NCI-H69 (cell line): ENCODE data around the gene LDLRAD3.

ENCODE experiments used
- DNase-seq: peaks from one replicate; lab custom pipeline; 2025; lab: John Stamatoyannopoulos, UW

Gene LDLRAD3

GRCh38 chr11:36240173-36240572 lies 296.3 kb downstream of the LDLRAD3 start:
- no peak for DNase-seq

DNA sequence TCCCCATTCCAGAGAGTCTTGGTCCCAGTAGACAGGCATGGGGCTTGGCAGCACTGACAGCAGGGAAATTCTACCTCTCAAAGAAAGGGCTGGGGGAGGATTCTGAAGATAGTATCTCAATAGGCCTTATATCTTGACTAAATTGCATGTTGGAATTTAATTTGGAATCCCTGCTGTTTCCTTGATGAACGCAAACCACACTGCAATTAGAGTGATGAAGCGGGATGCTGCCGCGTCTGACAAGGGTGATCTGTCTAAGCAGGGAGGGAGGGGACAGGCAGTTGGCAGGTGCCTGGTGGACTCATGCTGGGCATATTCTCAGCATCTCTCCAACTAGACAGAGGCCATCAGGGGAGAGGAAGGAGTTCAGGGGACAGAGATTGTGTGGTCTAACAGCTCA lies 296.9 kb downstream of the LDLRAD3 start:
- DNase-seq: peak; percentile 83

GRCh38 chr11:36241497-36241896 lies 297.6 kb downstream of the LDLRAD3 start:
- no peak for DNase-seq

GRCh38 chr11:36243641-36244040 lies 299.8 kb downstream of the LDLRAD3 start:
- DNase-seq: no peak

DNA sequence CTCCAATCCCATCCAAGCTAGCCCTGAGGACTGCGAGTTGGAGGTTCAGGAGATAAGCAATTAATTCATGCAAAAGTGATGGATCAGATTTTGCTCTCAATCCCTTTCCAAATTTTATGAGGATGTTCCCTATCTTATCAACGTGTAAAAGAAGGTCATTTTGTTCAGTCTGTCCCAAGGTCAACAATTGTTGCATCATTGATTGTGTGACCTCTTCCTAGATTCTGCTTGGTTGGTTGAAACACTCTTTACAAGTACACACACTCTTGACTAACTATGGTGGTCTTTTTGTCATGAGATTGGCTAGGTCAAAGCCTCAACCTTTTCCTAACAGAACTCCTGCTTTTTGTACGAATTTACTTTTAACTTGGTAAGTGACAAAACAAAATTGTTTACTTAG lies 303.6 kb downstream of the LDLRAD3 start:
- DNase-seq: no peak

DNA sequence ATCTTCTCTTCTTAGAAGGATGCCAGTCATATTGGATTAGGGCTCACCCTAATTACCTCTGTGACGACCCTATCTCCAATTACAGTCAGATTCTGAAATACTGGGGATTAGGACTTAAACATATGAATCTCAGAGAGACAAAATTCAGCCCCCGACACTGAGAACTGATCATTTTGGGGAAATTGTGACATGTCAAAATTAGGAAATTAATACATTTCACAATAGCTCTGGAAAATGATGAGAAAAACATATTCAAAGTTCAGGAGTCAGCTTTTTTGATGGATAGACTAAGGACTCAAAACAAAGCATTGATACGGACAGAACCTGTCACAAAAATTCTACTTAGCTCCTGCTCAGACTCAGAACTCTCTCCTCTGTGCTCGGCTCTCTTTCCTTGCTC lies 304.6 kb downstream of the LDLRAD3 start:
- no peak for DNase-seq

GRCh38 chr11:36249246-36249645 lies 305.4 kb downstream of the LDLRAD3 start:
- DNase-seq: no peak

DNA sequence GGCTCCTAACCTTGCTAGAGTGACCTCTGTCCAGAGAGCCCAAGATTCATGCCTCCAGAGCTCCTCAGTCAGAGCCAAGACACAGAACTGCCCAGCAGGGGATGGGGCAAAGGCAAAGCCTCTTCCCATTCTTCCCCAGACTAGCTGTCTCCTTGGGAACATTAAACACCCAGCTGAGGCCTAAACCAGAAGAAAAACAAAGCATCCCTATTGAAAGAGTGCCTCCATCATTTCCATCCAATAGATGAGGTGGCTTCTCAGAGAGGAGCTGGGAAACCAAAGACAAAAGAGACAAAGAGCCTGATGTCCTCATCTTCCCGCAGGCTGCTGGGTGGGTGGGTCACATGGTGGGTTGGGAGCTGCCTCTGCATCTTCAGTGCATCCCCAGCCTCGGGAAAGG lies 308.0 kb downstream of the LDLRAD3 start:
- no peak for DNase-seq

GRCh38 chr11:36253238-36253637 lies 309.4 kb downstream of the LDLRAD3 start:
- DNase-seq: peak; percentile 94

GRCh38 chr11:36254713-36255112 lies 310.9 kb downstream of the LDLRAD3 start:
- DNase-seq: no peak

- no peak for DNase-seq
These were observed 313.5 kb downstream of the LDLRAD3 start for GRCh38 chr11:36257351-36257750.

- peak; percentile 84 for DNase-seq
These were observed 315.0 kb downstream of the LDLRAD3 start for GRCh38 chr11:36258730-36259360.

GRCh38 chr11:36261094-36261493 lies 317.2 kb downstream of the LDLRAD3 start:
- peak; percentile 31 for DNase-seq

GRCh38 chr11:36264011-36264972 lies 320.4 kb downstream of the LDLRAD3 start:
- DNase-seq: peak; percentile 65

DNA sequence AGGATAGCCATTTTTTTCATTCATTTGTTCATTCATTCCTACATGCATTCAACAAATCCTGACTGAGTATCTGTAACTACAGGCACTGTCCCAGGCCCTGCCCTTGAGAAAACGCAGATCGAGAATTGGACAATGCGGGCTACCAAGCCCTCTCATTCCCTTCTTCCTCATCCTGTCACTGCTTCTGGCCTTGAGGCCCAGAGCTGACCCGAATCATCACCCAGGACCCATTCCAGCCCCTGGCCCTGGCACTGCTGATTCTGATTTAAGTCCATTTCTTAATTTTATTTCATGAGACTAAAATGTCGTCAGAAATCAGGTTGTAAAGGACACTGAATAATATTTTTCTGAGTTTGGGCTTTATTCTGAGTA lies 321.1 kb downstream of the LDLRAD3 start:
- DNase-seq: no peak

DNA sequence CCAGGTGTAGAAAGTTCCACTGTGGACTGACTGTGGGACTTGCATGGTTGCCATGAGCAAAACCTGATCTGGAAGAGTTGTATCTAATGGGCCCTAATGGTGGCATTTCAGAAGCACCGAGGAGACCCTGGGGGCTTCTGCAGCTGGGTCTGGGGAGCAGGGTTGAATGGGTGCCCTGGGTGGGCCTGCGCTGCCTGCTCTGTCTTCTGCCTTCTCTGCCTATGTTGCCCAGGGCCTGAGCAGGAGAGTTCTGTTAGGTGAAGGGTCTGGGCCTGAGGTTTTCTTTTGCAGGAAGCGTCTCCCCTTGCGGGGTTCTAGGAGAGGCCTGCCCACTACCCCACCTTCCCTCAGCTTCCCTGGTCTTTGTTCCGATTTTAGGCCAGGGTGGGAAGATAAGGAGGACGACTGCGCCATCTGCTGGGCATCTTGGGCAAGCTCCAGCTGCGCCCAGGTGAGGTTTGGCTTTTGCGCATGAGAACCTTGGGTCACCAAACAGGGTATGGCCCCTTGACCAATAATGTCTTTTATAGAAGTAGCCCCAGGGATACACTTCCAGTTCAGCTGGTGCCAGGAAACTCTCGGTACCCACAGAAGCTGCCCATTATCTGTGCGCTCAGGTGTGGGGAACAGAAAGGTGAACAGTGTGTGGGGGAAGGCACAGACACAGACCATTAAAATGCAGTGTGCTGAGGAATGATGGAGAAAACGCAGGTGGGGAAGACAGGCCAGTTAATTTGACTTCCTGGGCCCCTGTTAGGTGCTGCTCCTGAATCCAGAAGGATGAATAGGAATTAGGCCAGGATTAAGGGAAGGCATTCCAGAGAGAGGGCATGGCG lies 322.1 kb downstream of the LDLRAD3 start:
- peak; percentile 85 for DNase-seq

DNA sequence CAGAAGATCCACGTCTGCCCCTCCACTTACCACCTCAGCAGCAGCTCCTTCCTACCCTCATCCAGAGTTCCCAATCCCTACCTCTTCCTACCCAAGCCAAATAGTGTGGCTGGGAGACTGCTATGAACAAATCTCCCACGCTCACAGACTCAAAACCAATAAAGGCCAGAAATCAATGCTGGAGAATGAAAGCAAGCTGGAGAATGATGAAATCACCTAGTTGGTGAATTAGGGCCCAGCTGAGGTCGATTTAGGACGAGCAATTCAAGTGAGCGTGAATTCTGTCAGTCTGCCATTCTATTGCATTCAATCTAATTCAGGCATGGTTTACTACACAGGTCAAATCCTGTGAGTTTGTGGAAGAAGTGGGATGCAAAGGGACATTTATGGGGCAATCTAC lies 322.9 kb downstream of the LDLRAD3 start:
- no peak for DNase-seq

- DNase-seq: no peak
These were observed 324.6 kb downstream of the LDLRAD3 start for GRCh38 chr11:36268337-36268985.

- no peak for DNase-seq
These were observed 326.8 kb downstream of the LDLRAD3 start for GRCh38 chr11:36270701-36271100.

DNA sequence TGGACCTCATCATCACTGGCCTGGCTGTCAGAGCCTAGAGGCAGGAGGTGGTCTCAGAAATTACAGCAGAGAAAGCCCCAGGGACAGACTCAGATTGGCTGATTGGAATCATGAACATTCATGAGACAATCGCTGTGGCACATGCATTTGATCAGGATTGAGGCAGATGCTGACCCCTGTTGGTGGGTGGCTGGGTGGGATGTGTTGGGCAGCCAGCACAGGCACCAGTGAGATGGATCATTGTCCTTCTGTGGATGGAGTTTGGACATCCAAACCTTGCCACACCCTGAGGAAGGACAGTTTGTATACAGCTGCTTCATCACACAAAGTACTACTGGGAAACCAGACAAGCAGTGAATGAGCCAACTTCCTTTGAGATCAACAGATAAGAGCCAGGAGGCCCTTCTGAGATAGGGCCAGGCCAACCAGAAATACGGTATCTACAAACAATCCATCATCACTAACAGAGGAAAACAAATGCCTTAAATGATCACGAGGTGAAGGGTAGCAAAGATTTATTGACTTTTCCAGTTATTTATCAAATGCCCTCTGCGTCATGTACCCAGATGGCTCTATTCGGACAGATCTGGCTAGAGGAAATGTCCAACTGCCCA lies 328.0 kb downstream of the LDLRAD3 start:
- no peak for DNase-seq

- DNase-seq: peak; percentile 53
These were observed 329.2 kb downstream of the LDLRAD3 start for GRCh38 chr11:36273110-36273509.
